CD4-positive, alpha-beta T cell treated with Interferon alpha-2 for 1 hour (primary cell): ENCODE measurements around the gene OR2V2.
"Not testable (repeated sequence)": the region's sequence is repeated elsewhere in the genome, so short reads cannot be mapped to it uniquely, and the experiment has no call there.

ENCODE experiments used
- DNase-seq, 2 donors: peaks; one replicate each; pipeline ENCODE4 v3.0.0-alpha.2; 2020 to 2022

Gene OR2V2

DNA sequence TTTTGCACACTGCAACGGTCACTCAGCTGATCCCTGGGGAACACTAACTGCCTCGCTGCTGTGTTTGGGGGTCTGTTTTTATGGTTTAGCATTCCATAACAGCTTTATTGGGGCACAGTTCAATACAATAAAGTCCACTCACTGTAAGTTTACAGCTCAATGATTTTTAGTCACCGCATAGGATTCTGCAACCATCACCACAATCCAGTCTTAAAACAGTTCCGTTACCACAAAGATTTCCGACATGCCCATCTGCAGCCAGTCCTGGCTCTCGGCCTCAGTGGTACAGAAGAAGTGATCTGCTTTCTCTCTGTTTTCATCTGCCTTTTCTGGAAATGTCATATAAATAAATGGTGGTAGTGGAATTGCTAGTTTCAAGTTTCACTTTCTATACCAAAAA is 23.6 kb downstream of the OR2V2 start:
- DNase-seq = no peak

GRCh38 chr5:181171782-181172181 is 24.4 kb downstream of the OR2V2 start:
- DNase-seq = no peak

- DNase-seq = peak; percentile 38 to 51
Observed at GRCh38 chr5:181173027-181173419, 25.6 kb downstream of the OR2V2 start.

GRCh38 chr5:181173420-181174342 is 26.3 kb downstream of the OR2V2 start:
- peak; percentile 63 to 67 for DNase-seq

DNA sequence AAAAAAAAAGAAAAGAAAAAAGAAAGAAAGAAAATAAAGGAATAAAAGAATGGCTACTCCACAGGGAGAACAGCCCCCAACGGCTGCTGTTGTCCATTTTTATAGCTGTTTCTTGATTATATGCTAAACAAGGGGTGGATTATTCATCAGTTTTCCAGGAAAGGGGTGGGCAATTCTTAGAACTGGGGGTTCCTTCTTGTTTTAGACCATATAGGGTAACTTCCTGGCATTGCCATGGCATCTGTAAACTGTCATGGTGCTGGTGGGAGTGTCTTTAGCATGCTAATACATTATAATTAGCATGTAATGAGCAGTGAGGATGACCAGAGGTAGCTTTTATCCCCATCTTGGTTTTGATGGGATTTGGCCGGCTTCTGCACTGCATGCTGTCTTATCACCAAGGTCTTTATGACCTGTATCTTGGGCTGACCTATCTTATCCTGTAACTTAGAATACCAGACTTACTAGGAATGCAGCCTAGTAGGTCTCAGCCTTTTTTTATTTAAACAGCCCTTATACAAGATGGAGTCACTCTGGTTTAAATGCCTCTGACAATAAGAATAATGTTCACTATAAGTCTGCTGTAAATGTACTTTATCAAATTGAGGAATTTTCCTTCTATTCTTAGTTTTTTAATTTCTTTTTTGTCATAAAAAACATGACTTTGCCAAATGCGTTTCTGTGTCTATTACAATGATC is 29.0 kb downstream of the OR2V2 start:
- DNase-seq = peak in 1 of 2 donors; percentile 28

DNA sequence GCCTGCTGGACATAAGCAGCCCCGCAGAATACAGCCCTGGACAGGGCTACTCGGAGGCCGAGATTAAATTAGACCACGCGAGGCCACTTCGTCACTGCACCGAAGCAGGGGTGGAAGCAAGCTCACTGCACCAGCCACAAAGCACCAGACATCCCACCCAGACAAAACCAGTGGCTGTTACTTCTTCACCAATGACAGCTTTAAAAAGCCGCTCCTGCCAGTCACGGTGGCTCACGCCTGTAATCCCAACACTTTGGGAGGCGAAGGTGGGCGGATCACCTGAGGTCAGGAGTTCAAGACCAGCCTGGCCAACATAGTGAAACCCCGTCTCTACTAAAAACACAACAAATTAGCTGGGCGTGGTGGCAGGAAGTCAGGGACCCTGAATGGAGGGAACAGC is 30.2 kb downstream of the OR2V2 start:
- not testable (repeated sequence) for DNase-seq

GRCh38 chr5:181181650-181182565 is 34.5 kb downstream of the OR2V2 start:
- DNase-seq = peak; percentile 75 to 83

GRCh38 chr5:181182651-181183050 is 35.3 kb downstream of the OR2V2 start:
- DNase-seq = no peak

- no peak for DNase-seq
Observed at GRCh38 chr5:181184845-181185216, 37.4 kb downstream of the OR2V2 start.

DNA sequence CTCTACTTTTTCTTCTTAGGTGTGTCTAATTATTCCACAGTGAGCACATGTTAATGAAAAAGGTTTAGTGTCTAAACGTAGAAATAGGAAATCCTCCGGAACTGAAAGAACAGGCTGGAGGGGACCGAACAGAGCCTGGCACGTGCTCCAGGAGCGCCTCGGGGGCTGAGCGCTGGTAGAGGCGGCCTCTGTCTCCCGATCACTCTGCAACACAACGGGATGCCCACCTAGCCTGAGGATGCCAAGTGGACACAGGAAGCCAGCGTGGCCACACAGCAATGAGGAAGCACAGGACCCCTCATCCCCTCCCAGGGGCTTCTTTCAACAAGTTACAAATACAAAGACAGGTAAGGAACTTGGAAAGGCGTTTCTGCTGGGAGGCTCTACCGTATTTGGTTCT is 38.2 kb downstream of the OR2V2 start:
- no peak for DNase-seq

GRCh38 chr5:181186022-181186421 is 38.6 kb downstream of the OR2V2 start:
- no peak for DNase-seq

- peak in 1 of 2 donors; percentile 34 for DNase-seq
Observed at GRCh38 chr5:181186986-181187499, 39.7 kb downstream of the OR2V2 start.

- peak; percentile 62 to 69 for DNase-seq
Observed at GRCh38 chr5:181187500-181188213, 40.3 kb downstream of the OR2V2 start.

DNA sequence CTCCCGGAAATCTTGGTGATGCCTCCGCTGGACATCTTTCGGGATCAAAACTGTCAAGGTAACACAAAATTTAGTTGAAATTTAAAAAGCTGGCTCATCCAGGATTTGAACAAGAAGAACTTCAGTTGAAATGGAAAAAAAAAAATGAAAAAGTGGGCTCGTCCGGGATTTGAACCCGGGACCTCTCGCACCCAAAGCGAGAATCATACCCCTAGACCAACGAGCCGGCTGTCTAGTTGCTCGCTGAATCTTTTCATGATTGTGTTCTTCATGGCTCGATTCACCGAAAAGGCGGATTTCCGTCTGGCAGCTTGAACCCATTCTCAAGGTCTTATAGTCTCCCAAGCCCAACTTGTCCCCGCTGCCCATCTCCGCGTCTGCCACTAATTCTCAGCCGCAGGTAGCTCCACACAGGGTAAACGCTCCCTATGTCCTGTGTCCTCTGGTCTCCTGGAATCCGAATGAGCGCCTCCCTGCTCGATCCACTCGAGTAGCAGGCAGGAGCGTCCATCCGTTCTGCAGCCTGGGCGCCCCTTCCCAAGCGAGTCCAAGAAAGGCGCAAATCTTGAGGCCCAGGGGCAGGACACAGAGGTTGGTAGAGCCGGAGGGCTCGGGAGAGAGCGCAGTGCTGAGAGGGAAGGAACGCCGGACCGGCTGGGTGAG is 41.4 kb downstream of the OR2V2 start:
- peak; percentile 83 to 89 for DNase-seq

DNA sequence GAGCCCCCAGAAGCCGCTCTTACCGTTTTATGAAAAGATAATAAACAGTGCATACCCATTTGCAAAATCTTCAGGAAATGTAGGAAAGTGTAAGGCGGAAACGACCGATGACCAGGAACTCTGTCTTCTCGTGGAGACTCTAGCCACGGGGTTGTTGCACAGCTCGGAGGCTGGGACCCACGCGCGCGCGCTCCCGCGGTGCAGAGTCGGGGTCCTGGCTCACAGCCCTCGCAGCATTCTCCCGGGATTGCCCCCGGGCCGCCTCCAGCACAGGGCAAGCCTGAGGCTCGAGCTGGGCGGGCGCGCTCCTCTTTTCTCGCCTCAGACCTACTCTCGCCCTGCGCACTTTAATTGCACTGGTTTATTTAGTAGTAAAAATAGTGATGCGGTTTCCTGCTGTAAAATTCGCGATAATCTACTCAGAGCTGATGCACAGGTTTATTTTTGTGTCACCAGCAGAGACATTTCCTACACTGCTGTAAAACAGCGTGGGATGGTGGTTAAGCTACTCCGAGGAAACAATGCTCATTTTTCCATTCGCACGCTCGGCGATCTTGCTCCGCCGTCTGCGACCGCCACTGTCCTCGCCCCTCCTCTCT is 42.1 kb downstream of the OR2V2 start:
- peak in 1 of 2 donors; percentile 73 for DNase-seq

DNA sequence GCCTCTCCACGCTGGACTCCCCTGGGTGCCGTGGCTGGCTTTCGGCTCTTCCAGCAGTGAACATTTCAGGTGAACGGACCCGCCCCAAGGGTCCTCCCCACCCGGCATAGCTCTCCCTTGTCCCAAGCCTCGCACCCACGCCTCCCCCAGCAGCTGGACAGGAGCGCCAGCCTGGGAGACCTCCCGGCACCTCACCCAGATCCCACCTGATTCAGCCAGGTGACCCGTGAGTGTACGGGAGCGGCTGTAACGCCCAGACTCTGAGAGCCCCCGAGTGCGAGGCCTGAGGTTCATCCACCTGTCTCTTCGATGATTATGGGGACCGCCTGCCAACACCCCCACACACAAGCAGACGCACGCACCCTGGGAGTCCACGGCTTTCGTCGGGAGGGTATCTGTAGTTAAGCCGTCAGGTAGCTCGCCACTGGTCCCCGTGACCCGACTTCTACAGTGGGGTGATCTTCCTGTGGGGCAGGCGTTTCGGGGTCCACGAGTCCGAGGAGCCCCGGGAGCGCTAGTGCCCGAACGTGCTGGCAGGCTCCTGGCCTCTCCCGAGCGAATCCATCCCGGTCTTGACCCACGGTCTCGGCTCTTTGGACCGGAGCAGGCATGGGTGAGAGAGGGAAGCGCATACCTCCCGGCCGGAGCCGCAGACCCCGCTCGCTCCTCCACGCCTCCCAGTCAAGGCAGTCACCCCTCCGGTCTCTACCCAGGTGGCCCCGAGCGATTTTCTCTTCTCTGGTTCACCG is 42.8 kb downstream of the OR2V2 start:
- peak in 1 of 2 donors; percentile 48 for DNase-seq

DNA sequence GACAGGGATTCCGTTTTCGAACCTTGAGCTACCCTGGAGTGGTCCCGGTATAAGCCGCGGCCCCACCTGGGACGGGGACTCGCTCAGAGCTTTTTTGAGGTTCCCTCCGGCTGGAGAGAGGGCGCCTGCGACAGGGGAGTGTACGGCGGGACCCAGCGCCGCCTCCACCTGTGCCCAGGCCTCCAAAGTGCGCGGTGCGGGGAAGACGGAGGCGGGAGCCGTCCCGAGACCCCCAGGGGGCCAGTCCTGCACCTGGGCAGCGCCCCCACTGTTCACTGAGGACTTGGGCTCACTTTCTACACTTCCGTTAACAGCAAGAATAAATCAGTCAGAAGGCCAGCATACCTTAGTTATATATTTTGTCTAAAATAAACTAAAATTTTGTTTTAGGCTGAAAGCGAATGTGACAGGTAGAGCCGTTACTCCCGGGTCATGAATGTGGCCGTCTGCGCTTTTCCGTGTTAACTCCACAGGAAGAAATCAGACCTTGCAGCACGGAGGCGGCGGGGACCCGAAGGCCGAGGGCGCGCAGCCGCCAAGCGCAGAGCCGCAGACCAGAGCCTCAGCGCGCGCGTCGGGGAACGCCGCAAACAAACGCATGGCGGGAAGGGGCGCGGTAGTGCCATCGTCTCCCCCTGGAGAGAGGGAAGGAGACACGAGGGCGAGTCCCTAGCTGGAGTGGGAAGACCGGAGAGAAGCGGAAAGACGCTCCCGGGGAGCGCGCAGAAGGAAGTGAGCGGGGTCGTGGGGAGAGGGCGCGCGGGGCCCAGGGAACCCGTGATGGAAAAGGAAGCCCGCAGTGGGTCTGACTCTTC is 43.5 kb downstream of the OR2V2 start:
- DNase-seq = peak in 1 of 2 donors; percentile 59

GRCh38 chr5:181191526-181192336 is 44.3 kb downstream of the OR2V2 start:
- DNase-seq = peak; percentile 97 to 98
